ENCODE results near the gene HCN1.

The HCN1 gene

DNA sequence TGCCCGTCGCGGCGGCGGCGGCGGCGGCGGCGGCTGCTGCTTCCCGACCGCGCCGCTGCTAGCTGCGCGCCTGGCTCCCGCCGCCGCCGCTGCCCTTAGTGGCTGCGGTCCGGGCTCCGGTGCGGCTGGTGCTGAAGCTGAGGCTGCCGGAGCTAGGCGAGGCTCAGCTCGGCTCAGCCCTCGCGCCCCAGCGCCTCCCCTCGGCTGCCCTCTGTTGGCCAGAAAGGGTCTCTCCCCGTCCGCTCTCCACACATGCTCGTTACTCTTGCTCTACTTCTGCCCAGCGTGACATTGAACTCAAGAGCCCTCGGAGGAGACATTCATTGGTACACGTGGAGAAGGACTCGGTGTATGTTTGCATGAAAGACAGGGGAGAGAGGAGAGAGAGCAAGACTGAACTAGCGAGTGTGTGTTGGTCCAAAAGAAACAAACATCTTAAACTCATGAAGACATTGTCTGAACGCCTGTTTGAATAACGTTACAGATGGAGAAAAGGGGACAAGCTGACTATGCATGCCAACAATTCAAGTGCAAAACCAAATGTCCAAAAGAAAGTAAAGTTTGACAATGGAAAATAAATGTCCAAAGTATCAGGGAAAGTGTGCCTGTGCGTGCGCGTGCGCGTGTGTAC, at the start of gene HCN1:
Gene HCN1, minus strand, starts transcription at position 175 of the 631 bp plus-strand sequence.
- no peak for DNase-seq

GRCh38 chr5:45741110-45741509, 44.9 kb upstream of the HCN1 start:
- no peak for DNase-seq

GRCh38 chr5:45737153-45737552, 41.0 kb upstream of the HCN1 start:
- DNase-seq, result no peak

DNA sequence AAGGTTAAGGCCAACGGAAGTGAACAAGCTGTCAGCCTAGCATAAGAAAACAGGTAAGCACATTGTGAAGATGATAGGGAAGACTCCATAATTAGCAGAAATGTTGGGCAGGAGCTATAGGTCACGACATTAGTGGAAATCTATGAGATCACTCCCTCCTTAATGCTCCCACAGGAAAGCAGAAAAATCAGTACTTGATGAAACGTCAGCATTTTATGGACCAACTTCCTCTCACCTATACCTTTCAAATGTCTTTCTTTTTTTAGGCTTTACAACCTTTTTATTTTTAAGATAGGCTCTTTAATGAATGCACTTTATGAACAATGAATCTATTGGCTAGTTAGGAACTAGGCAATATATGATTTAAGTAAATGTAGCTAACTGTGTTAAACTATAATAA, 29.4 kb upstream of the HCN1 start:
- no peak for DNase-seq

DNA sequence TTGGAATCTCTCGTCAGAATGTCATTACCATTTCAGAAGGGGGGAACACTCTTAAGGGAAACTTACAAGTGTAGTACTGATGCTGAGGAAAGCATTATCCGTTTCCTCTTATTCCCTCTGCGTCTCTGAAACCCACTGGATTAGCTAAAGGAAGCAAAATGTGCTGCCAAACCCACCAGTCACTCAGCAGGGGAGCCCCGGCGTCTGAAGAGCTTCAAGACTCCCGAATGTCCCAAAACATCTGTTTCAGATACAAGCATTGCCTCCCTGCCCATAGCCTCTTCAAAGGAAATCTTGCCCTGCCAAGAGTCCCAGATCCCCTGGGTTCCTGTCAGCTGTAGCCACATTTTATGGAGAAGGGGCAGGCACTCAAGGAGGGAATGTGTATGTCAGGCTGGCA, 1.0 kb upstream of the HCN1 start:
- no peak for DNase-seq

DNA sequence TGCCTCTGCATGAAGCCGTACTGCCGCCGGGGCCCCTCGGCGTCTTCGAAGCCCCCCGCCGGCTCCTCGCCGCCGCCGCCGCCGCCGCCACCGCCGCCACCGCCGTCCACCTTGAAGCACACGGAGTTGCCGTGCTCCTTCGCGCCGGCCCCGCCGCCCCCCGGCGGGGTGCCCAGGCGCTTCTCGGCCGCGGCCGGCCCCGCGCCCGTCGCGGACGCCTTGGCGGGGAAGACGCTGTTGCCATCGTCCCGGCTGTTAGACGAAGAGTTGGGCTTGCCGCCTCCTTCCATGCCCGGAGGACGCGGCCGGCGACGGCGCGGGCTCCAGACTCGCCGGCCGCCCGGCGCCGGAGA, 400 bp downstream of the HCN1 start:
- no peak for DNase-seq

- no peak for DNase-seq
Observed at GRCh38 chr5:45694971-45695803, 993 bp downstream of the HCN1 start.

DNA sequence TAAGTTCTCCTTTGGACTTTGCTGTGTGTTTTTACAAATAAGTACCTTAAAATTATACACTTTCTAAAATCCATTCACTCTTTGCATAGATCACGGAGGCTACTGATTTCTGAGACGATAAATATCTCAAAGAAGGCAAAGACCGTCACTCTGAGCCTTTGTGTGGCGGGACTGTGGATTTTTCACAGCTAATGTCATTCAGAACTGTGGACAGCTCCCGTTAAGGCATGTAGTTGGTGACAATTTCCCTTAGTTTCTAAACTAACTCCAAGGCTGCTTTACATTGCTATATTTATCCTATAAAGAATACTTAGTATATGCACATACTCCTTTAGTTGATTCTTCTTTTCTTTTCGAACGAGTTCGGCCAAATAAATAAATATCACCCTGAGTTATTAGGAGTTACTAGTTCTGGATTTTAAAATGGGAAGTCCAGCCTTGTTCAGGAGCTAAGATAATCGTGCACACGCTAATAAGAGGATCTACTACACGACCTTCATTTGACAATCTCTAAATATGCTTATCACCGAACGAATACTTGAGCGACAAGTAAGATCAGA, 1.8 kb downstream of the HCN1 start:
- DNase-seq, result no peak

DNA sequence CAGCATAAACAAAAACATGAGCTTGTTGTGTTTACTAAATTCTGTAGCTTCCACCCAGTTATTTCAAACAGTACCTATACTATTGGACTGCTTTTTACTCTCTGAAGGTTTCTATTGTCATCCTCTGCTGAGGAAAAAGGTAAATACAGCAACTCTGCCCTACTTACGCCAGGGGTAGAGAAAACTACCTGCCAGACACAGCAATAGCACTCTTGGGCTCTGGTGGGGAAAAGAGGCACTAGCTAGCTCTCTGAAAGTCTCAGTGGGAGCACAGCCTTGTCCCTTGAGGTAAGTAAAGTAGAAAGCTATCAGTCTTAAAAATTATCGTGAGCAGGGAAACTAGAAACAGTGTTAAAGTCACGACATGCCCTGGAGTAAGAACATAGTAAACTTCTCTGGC, 3.7 kb downstream of the HCN1 start:
- no peak for DNase-seq

- DNase-seq, result no peak
Observed at GRCh38 chr5:45691656-45692055, 4.5 kb downstream of the HCN1 start.

DNA sequence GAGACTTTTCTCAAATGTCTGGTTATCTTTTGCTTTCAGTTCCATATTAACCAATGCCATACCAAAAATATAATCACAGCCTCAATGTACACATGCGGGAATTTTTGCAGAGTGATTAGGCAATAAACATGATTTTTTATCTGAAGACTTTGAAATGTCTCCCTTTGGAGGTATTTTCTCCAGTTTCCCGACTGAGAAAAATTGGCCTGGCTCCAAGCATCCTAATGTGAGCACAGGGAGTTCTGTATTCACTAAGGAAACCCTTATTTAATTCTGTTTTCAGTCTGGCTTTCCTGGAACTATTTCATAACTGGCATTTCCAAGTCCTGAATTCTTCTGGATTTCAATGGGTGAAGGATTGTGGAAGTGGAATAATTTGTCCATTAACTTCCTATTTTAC, 8.5 kb downstream of the HCN1 start:
- DNase-seq, result no peak

GRCh38 chr5:45686620-45687019, 9.6 kb downstream of the HCN1 start:
- DNase-seq, result no peak

- no peak for DNase-seq
Observed at GRCh38 chr5:45684118-45684517, 12.1 kb downstream of the HCN1 start.

DNA sequence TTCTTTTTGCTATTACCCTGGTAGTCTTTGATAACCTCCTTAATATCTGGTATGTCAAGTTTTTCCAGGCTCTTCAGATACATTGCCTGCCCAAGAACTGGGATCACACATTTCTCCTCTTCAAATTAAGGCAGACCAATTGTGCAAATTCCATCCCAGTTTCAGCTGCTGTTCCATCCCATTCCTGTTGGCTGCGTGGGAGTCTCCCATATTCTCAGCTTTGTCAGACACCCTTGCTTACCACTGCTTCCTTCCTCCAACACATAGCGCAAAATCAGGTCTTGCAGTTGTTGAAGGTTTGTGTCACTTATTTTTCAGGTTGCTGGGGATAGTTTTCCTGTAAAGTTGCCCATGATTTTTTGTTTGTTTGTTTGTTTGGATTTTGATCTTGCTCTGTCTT, 15.2 kb downstream of the HCN1 start:
- no peak for DNase-seq

- DNase-seq, result no peak
Observed at GRCh38 chr5:45677524-45677923, 18.7 kb downstream of the HCN1 start.

DNA sequence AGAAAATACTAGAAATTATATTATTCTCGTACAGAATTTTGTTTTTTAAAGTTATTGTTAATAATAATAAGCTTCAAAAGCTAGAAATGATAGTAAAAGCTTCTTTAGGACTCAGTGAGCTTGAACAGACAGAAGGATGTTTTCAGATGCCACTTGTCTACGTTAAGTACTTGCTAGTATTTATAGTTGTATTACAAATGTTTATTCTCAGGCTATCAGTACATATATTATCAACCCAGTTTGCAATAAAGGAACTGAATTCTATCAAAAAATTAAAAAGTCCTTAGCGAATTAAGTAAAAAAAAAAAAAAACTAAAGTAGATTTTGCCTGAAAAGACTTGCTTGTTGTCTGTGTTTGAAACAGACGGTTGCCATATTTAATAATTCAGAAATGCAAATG, 23.9 kb downstream of the HCN1 start:
- no peak for DNase-seq

DNA sequence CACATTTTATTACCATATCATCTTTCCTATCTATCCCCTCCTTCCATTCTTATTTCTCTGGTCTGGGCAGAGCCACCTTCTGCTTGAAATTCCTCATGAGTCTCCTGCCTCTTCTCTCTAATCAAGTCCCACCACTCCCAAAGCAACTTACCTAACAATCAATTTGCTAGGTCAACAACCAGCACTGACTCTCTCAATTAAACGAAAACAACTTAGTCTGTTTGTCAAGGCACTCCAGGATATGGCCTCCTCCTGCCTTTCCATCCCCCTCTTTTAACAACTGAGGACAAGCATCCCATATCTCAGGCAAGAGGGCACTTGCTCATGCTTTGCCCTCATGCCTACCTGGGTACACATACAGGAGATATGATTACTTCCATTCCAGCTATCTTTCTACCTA, 47.4 kb downstream of the HCN1 start:
- DNase-seq, result no peak

GRCh38 chr5:45643056-45643455, 53.1 kb downstream of the HCN1 start:
- no peak for DNase-seq

DNA sequence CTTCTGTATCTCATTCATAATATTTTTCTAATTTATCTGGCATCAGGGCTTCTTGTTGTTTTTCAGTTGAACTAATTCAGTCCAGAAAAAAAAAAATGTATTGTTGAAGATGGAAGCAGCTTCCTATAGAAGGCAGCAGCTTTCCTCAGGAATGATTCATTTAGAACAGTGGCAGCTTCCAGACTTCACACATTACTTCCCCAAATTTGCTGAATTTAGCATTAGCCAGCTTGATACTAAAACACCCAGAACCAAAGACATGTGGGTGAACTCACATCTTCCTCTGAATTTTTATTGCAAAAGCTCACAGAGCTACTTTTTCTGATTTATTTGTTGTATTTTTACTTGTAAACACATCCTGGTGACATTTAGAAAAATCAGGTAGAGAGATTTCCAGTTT, 53.8 kb downstream of the HCN1 start:
- DNase-seq, result no peak

GRCh38 chr5:45639040-45639439, 57.1 kb downstream of the HCN1 start:
- DNase-seq, result no peak

DNA sequence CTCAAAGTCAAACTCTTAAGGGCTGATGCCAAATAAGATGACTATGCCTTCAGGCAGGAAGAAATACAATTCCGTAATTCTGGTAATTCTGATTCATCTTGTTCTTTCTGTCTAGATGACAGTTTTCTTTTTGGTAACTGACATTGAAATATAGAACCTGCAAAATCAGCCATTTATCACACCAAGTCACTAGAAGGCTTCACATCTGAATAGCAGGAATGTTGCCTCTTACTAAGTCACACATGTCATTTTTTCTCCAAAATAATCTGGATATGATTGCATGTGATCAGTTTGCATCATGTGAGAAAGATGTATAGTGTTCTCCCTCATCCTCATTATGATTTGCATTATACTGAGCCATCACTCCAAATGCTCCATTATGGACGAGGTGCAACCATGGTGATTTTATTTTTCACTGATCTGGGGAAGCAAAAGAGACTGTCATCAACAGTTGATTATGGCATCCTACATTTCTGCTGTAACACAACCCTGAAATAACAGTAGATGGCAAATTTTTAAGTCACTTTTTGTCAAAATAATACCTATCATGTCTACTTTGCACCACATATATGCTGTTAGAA, 69.0 kb downstream of the HCN1 start:
- no peak for DNase-seq

DNA sequence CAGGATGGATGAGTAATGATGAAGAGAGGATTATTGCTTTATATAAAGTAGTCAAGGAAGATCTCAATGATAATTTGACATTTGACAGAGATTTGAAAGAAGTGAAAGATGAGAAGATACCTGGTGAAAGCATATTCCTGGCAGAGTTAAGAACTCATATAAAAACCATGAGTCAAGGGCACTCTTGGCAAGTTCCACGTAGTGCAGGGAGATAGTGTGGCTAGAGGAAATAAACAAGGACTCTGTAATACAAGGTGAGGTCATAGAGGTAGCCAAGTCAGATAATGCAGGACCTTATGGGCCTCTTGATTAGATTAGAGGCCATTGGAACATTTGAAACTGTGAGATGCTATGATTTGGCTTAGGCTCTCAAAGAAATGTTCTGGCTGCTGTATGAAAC, 72.3 kb downstream of the HCN1 start:
- no peak for DNase-seq

DNA sequence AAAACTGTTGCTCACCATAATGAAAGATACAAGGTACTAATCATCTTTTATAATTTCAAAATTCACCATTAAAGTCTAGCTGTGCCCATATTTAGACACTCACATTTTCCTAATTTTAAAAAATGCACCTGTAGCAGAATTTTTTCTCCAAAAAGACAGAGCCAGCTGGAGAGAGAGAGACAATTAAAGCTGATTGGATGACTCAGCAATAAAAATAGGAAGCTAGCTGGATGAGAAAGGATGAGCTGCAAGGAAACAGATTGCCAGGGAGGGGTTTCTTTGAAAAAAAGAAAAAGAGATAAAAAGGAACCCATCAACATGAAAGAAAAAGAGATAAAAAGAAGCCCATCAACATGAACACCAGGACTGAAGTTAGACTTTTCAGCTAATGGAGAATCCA, 73.8 kb downstream of the HCN1 start:
- no peak for DNase-seq

GRCh38 chr5:45617859-45618416, 78.2 kb downstream of the HCN1 start:
- no peak for DNase-seq
